Skeletal muscle satellite cell (primary cell): ENCODE measurements around the gene USF3.
A peak's percentile ranks its signal among the peaks of the same experiment; 100 is the strongest.

Source experiments
- H3K27me3 ChIP-seq: 2 replicates; pipeline ENCODE4 v1.7.0; 2013; ENCODE audit warnings: low read length; ENCODE audit not compliant: control insufficient read depth, insufficient read depth
- H3K36me3 ChIP-seq: 2 replicates; pipeline ENCODE4 v1.7.0; 2013; ENCODE audit warnings: mild to moderate bottlenecking, control low read depth, low read length; ENCODE audit not compliant: insufficient read depth
- H3K4me1 ChIP-seq: 2 replicates; pipeline ENCODE4 v1.7.0; 2013; ENCODE audit warnings: low read length; ENCODE audit not compliant: control insufficient read depth, insufficient read depth
- H3K4me2 ChIP-seq: 2 replicates; pipeline ENCODE4 v1.7.0; 2013; ENCODE audit warnings: mild to moderate bottlenecking, low read length
- H3K4me3 ChIP-seq: 2 replicates; pipeline ENCODE4 v1.7.0; 2013; ENCODE audit warnings: low read length
- H3K9ac ChIP-seq: 2 replicates; pipeline ENCODE4 v1.7.0; 2013; ENCODE audit warnings: mild to moderate bottlenecking, low read depth, low read length, moderate library complexity
- H3K9me3 ChIP-seq: replicated peaks from 2 replicates; pipeline ENCODE4 v1.7.0; 2013; ENCODE audit warnings: mild to moderate bottlenecking, control low read depth, low read length

USF3 gene

DNA sequence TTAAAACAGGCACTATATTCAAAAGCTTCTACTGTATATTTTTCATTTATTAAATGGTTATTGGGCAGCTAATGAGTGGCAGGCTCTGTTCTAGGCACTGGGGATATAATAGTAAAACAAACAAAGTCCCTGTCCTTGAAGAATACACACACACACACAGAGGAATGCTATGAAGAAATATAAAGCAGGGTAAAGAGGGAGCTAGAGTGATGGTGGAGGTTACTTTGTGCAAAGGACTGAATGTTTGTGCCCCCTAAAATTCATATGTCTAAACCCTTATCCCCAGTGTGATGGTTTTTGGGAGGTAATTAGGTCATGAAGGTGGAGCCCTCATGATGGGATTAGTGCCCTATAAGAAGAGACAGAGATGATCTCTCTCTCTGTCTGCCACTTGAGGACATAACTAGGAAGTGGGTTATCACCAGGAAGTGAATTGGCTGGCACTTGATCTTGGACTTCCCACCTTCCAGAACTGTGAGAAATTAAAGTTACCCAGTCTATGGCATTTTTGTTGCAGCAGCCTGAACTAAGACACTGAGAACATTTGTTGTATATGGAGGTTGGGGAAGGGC is 31.8 kb downstream of the USF3 start:
- Histone ChIP-seq H3K36me3 (peaks cover 11% of the 10 kb centered on the region), H3K9me3 (no peaks in the 10 kb centered on the region)

DNA sequence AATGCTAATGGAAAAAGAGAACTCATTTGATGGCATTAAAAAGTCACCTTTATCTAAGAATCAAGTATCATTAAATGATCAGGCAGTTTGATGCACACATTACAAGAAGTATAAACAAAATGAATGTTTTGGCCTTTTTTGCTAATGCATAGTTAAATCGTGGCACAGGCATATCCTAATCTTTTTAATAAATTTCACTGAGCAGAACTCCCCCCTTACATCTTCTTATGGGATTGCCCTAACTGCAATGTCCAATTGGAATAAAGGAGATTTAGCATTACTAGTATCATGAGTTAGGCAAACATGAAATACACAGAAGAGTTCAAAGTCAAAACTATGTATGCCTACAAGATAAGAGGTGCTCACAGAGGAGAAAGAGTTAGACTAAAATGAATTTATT is 32.7 kb downstream of the USF3 start:
- Histone ChIP-seq H3K4me1 (peaks cover 26% of the 10 kb centered on the region), H3K9me3 (no peaks in the 10 kb centered on the region), H3K27me3 (no peaks in the 10 kb centered on the region), H3K9ac (no peak overlapping the region), H3K36me3 (peaks cover 19% of the 10 kb centered on the region), H3K4me3 (no peak overlapping the region), H3K4me2 (no peak overlapping the region)

More for the DNA sequence above, 31.8 kb downstream of the USF3 start:
- H3K9ac ChIP-seq = no peak overlapping the region
- peaks cover 29% of the 10 kb centered on the region for H3K4me1 ChIP-seq
- H3K4me3 ChIP-seq = no peak overlapping the region
- no peaks in the 10 kb centered on the region for H3K27me3 ChIP-seq
- no peak overlapping the region for H3K4me2 ChIP-seq

DNA sequence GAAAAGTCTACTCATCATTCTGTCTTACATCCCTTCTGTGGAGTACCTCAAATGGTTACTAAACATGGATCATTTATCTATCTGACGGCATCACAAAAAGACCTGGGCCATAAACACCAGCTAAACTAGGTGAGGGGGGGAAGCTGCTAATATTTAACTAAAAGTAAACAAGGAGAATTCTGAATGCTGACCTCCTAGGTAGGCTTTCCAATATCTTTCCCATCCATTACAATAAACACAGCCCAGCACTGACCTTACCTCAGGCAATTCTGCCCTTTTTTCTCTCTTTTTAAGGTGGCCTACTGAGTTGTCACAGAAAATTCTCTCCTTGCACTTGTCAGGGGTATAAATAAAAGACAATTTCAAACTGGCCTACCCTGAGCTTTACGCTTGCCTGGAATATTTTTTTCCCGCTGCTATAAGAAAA is 33.1 kb downstream of the USF3 start:
- no peak overlapping the region for H3K9ac ChIP-seq
- H3K4me2 ChIP-seq = no peak overlapping the region

DNA sequence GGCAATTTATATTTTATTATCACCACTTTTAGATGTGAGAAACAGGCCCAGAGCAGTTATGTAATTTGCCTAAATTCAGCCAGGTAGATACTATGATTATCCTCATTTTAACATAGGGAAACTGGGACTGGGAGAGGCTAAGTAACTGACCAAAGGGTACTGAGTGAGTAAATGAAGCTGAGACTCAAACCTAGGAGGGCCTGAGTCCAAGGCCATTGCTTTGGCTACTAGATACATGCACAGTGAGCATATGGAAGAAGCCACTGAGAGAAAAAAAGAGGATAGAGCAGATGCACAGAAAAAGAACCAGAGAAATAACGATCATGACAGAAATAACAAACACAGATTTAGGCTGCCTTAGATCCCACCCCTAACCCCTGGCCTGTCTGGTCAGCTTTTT is 33.6 kb downstream of the USF3 start:
- H3K4me1 ChIP-seq = peaks cover 17% of the 10 kb centered on the region
- H3K4me3 ChIP-seq = no peak overlapping the region
- H3K36me3 ChIP-seq = peaks cover 26% of the 10 kb centered on the region

More for the DNA sequence above, 33.1 kb downstream of the USF3 start:
- H3K9me3 ChIP-seq = no peaks in the 10 kb centered on the region
- H3K27me3 ChIP-seq = no peaks in the 10 kb centered on the region
- H3K4me3 ChIP-seq = no peak overlapping the region
- peaks cover 22% of the 10 kb centered on the region for H3K36me3 ChIP-seq
- H3K4me1 ChIP-seq = peaks cover 22% of the 10 kb centered on the region

DNA sequence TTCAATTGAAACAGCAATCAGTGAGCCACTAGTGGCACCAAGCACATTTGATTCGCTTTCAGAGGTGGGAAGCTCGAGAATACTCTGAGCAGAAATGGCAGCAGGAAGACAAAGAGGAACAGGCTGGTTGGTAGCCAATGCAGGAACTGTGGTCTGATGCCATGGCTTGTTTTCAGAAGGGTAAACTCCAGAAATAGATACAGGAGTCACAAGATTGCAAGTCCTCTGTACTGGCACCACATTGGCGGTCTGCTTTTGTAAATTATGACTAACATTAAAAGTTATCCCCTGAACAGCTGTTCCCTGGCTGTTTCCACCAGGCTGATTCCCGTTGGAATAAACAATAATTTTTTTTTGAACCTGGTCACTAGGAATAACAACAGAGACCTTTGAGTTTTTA is 35.5 kb downstream of the USF3 start:
- Histone ChIP-seq H3K4me2 (peak overlapping the region; percentile 33), H3K27me3 (no peaks in the 10 kb centered on the region), H3K4me1 (peaks cover 15% of the 10 kb centered on the region), H3K4me3 (peak overlapping the region; percentile 25), H3K36me3 (peaks cover 34% of the 10 kb centered on the region), H3K9ac (peak overlapping the region; percentile 43), H3K9me3 (no peaks in the 10 kb centered on the region)

More for the DNA sequence above, 33.6 kb downstream of the USF3 start:
- Histone ChIP-seq H3K9ac (no peak overlapping the region), H3K27me3 (no peaks in the 10 kb centered on the region), H3K9me3 (no peaks in the 10 kb centered on the region), H3K4me2 (no peak overlapping the region)

DNA sequence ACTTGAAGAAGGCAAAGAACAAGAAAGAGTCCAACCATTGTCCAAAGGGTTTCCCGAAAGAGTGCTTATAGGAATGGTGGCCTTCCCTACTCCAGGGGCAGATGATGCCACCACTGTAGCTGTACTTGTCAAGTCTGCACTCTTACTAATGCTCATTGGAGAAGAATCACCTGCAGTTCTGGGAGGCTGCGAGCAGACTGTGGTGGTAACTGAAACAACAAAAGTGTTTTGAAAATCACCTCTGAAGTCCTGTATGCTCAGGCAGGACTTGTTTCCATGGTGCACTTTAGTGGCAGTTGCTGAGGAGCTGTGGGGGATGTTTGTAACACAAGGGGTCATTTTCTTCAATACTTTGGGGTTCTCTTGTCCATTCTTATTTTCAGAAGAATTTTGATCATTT is 36.0 kb downstream of the USF3 start:
- peak overlapping the region; percentile 33 for H3K4me2 ChIP-seq
- H3K4me1 ChIP-seq = peaks cover 15% of the 10 kb centered on the region
- H3K9ac ChIP-seq = peak overlapping the region; percentile 43
- peak overlapping the region; percentile 25 for H3K4me3 ChIP-seq
- no peaks in the 10 kb centered on the region for H3K27me3 ChIP-seq
- peaks cover 34% of the 10 kb centered on the region for H3K36me3 ChIP-seq
- H3K9me3 ChIP-seq = no peaks in the 10 kb centered on the region

DNA sequence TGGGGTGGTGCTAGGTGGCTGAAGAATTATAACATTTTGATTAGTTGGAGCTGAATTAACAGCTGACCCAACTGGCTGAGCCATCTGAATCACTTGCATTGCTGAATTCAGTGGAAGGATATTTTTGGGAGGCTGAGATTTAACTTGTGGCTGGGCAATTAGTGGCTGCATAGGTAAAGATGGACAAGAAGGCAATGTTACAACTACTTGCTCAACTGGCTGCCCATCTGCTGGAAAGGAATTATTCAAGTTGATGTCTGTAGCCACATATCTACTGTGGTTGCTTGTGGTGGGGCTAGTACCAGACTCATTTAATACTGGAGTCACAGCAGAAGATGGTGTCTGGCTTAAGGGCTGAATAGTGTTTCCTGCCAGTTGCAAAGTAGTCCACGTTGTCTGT is 36.4 kb downstream of the USF3 start:
- H3K4me1 ChIP-seq = peaks cover 15% of the 10 kb centered on the region
- no peak overlapping the region for H3K9ac ChIP-seq
- H3K4me3 ChIP-seq = no peak overlapping the region
- no peaks in the 10 kb centered on the region for H3K9me3 ChIP-seq
- peaks cover 35% of the 10 kb centered on the region for H3K36me3 ChIP-seq
- H3K4me2 ChIP-seq = no peak overlapping the region
- H3K27me3 ChIP-seq = no peaks in the 10 kb centered on the region

DNA sequence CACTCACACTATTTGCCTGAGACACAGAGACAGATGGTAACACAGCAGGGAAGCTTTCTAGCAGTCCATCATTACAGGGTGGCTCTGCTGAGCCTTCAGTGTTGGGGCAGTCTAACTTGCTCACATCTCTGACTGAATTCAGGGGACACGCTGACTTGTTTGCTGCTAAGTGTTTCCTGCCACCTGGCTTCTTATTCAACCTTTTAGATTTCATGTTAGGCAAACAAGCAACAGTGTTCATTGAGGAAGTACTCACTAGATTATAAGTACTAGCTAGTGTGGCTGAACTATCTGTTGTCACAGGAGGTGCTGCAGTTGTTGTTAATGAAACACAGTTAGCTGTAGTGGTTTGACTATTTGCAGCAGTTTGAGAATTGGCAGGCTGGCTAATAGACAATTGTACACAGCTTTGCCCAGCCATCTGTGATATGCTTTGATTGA is 37.3 kb downstream of the USF3 start:
- no peak overlapping the region for H3K9ac ChIP-seq
- peaks cover 38% of the 10 kb centered on the region for H3K36me3 ChIP-seq
- no peaks in the 10 kb centered on the region for H3K9me3 ChIP-seq
- H3K4me3 ChIP-seq = no peak overlapping the region
- H3K4me1 ChIP-seq = peaks cover 15% of the 10 kb centered on the region
- H3K27me3 ChIP-seq = no peaks in the 10 kb centered on the region
- H3K4me2 ChIP-seq = no peak overlapping the region

DNA sequence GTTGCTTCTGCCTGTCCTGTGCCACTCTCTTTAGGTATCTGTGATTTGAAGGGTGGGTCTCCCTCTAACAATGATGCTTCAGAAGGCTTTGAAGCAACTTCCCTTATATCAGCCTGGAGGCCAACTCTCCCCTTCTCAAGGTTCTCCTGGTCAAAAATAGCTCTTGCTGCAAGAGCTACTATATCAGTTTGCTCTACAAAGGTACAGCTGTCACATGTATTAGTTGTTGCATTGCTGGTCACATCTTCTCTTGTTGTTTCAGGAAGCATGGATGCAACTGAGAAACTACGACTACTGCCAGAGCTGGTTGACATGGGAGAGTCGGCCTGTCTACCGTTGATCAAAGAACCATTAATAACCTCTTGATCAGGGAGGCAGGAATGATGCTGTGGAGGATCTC is 38.3 kb downstream of the USF3 start:
- Histone ChIP-seq H3K4me1 (peaks cover 15% of the 10 kb centered on the region), H3K27me3 (no peaks in the 10 kb centered on the region), H3K9me3 (no peaks in the 10 kb centered on the region), H3K4me2 (no peak overlapping the region), H3K4me3 (no peak overlapping the region), H3K36me3 (peaks cover 38% of the 10 kb centered on the region), H3K9ac (no peak overlapping the region)

DNA sequence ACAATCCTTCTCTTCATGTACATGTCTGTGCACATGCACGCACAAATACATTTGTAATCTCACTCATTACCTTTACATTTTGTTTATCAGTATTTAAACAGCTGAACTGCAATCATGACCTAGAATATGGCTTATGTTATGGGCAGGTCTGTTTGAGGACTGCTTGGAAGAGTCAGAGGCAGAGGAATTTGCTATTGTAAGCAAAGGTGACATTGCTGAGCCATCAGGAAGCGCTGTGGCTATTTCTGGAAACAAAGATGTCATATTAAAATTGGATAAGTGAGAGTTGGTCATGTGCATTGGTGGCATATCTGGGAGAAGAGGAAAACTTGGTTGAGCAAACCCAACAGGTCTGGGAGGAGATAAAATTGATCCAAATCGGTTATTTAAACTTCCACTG is 41.6 kb downstream of the USF3 start:
- Histone ChIP-seq H3K27me3 (no peaks in the 10 kb centered on the region), H3K4me3 (no peak overlapping the region), H3K36me3 (peaks cover 29% of the 10 kb centered on the region)

DNA sequence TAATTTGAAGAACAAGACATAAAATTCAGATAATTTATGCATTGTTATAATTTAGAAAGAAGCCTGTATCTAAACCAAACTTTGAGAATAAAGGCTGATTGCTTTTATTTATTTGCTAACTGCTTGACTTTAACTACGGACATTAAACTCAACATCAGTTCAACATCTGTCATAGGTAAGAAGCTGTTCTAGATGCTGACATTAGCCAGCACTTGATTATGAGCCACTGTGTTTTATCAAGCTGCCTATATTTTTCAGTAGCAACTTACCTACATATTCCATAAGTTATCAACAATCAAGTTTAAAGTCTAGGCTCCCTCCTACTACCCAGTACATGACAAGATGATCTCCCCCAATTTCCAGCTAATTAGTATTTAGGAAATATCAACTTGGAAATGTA is 42.1 kb downstream of the USF3 start:
- H3K9ac ChIP-seq = no peak overlapping the region
- H3K4me1 ChIP-seq = no peaks in the 10 kb centered on the region
- no peaks in the 10 kb centered on the region for H3K27me3 ChIP-seq
- no peak overlapping the region for H3K4me3 ChIP-seq
- H3K9me3 ChIP-seq = no peaks in the 10 kb centered on the region
- no peak overlapping the region for H3K4me2 ChIP-seq
- H3K36me3 ChIP-seq = peaks cover 24% of the 10 kb centered on the region

More for the DNA sequence above, 41.6 kb downstream of the USF3 start:
- Histone ChIP-seq H3K9me3 (no peaks in the 10 kb centered on the region), H3K4me2 (no peak overlapping the region), H3K4me1 (no peaks in the 10 kb centered on the region), H3K9ac (no peak overlapping the region)

DNA sequence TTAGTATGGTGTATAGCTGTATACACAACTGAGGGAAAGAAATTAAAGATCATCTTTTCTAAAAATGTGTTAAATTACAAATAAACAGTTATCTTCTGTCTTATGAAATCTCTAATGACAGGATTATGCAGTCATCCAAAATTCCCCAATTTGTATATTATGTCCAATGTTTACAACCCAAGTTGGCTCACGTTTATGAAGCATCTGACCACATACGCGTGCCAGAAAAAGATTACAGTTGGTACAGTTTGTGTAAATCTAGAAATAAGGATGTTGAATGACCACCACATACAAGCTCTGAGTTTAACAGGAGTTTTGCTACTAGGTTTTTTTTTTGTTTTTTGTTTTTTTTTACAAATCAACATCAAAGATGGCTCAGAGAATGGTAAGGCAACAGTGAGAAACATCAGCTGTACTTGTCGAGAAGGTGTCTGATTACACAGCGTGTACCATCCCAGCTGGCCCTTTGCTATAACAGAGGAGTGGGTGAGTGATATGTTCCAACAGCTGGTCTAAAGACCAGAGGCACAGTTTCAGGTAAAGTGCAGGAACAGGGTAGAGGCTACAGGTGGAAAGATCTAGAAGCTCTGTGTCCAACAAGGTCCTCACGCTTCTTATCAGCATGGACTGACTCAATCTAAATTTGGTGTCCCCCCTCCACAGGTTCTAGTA is 47.1 kb downstream of the USF3 start:
- no peak overlapping the region for H3K9ac ChIP-seq
- no peak overlapping the region for H3K4me3 ChIP-seq
- peaks cover 4% of the 10 kb centered on the region for H3K9me3 ChIP-seq
- no peaks in the 10 kb centered on the region for H3K27me3 ChIP-seq
- no peak overlapping the region for H3K4me2 ChIP-seq
- H3K36me3 ChIP-seq = no peaks in the 10 kb centered on the region
- H3K4me1 ChIP-seq = no peaks in the 10 kb centered on the region
